Measurements from ENCODE around the gene CCBE1. TPM values are rescaled to one million over a fixed set of nuclear protein-coding genes. Genes with fewer than 3 reads are reported as not detected.

Gene CCBE1
- total and polyA plus RNA-seq, 2 of the 4 experiments (the other 2 are of a cell fraction) = 64.8 to 148 TPM

- H3K4me2 ChIP-seq (ENCODE audit: low read depth, low read length) = no peak overlapping the region
- intact Hi-C loops (cut with micrococcal nuclease) = loop anchor here (10.0 kb wide), 1 partner anchor 277 kb away; no protein-coding TSS in a partner anchor
- no peak overlapping the region for H3K18ac ChIP-seq (ENCODE audit: low read depth, low read length)
- H3K4ac ChIP-seq (ENCODE audit: low read depth, low read length) = no peak overlapping the region
- no peak overlapping the region for H2AFZ ChIP-seq (replicated peaks; ENCODE audit: low read length, poor library complexity)
- peaks cover 24% of the 10 kb centered on the region; the same call in 1 of the 2 replicates for H4K20me1 ChIP-seq (ENCODE audit: insufficient read depth, low read length)
- DNase-seq (no peak), ATAC-seq (ENCODE audit: low read depth) (no peak)
- H2BK120ac ChIP-seq (ENCODE audit: low read depth, low read length) = no peak overlapping the region
- in situ Hi-C loops (cut with MboI; ENCODE audit: low sequenced_read_pairs) = loop anchor here (25.0 kb wide), 1 partner anchor 165 kb away; no protein-coding TSS in a partner anchor
- no peak overlapping the region for H4K5ac ChIP-seq (ENCODE audit: low read depth, low read length)
- H2BK5ac ChIP-seq (ENCODE audit: low read depth, low read length, poor library complexity, severe bottlenecking) = no peak overlapping the region
- BruUV-seq (replicated peaks) = no TSS peak
- H4K8ac ChIP-seq (ENCODE audit: low read depth in 2 of 2, low read length in 2 of 2) = no peak overlapping the region
- WGBS, 2 experiments (ENCODE audit: extremely low coverage in 2 of 2, insufficient read length in 1 of 2) = 72% methylated on average over 2 of the region's 5 CpGs; no CpG with 5 or more reads in 1 of the 2 experiments
- H4K91ac ChIP-seq (ENCODE audit: insufficient read depth, low read depth, low read length) = no peak overlapping the region
- no peak overlapping the region for H2BK15ac ChIP-seq (ENCODE audit: low read depth, low read length)
- H3K23ac ChIP-seq (ENCODE audit: low read depth, low read length) = no peak overlapping the region
- no peaks in the 10 kb centered on the region for H3K27me3 ChIP-seq (ENCODE audit: control insufficient read depth, insufficient read depth, low read length)
- TF ChIP-seq CEBPB (IDR thresholded peaks at IDR 0.05; ENCODE audit: low read depth, low read length) = no peak
- dilution Hi-C loops (cut with HindIII; ENCODE audit: low sequenced_read_pairs, unreplicated experiment) = no loop called here
- ChIA-PET CTCF (no interaction called here), POLR2A (ENCODE audit: unreplicated experiment) (no interaction called here)
- no peak overlapping the region for H2AK5ac ChIP-seq (ENCODE audit: low read depth, low read length)
- H2BK20ac ChIP-seq (ENCODE audit: low read depth, low read length) = no peak overlapping the region
- no peaks in the 10 kb centered on the region for H3K9me3 ChIP-seq (ENCODE audit: control insufficient read depth, insufficient read depth, low read length)
- H2AK9ac ChIP-seq (replicated peaks; ENCODE audit: low read depth, low read length, poor library complexity) = no peak overlapping the region
- H3K79me1 ChIP-seq (ENCODE audit: low read depth in 1 of 2, low read length in 2 of 2) = peaks cover 56 to 60% of the 10 kb centered on the region in 2 experiments
- no peak overlapping the region for H3K27ac ChIP-seq (ENCODE audit: insufficient read depth, low read length)
- H3K4me3 ChIP-seq (ENCODE audit: insufficient read depth, low read depth, low read length) = no peak overlapping the region
- no peak overlapping the region for H3K56ac ChIP-seq (ENCODE audit: extremely low read depth, insufficient read depth, low read length)
- peaks cover 13% of the 10 kb centered on the region for H3K9me1 ChIP-seq (ENCODE audit: insufficient read depth, low read length)
- no peaks in the 10 kb centered on the region for H3K36me3 ChIP-seq (ENCODE audit: control insufficient read depth, insufficient read depth, low read length)
- no peak overlapping the region for H3K14ac ChIP-seq (replicated peaks; ENCODE audit: low read depth, low read length)
- no peak overlapping the region for H3K9ac ChIP-seq (ENCODE audit: low read depth, low read length)
- H3K4me1 ChIP-seq (ENCODE audit: control insufficient read depth, insufficient read depth, low read length) = peaks cover 17% of the 10 kb centered on the region
Observed at GRCh38 chr18:59627414-59627813, 69.8 kb downstream of the CCBE1 start.

All from IMR-90 (cell line).